HepG2 (cell line): ENCODE results near the gene ZBTB17. TPM values are rescaled to one million over a fixed set of nuclear protein-coding genes. Genes with fewer than 3 reads are reported as not detected.

ENCODE experiments used
- ATAC-seq: fragments of 200-7000 bp; cut with Tn5 transposase; 3 replicates; pipeline ENCODE4 v1.9.1; 2020; ENCODE audit warnings: mild to moderate bottlenecking, moderate library complexity
- BruUV-seq: library from RNA; stranded (reverse); fragments of 400-500 nt; replicated peaks from 2 replicates; lab custom pipeline; 2021; lab: Mats Ljungman, UMichigan
- CTCF ChIA-PET: fragments of 300-600 bp; formaldehyde crosslinking; extraction: SDS; loops from one replicate; lab custom pipeline; 2021; ENCODE audit warnings: low total read pairs, inconsistent platforms, low intra/inter-chr PET ratio; lab: Yijun Ruan, JAX
- POLR2A ChIA-PET: fragments of 350-600 bp; sonication (Branson Sonifier 250); formaldehyde crosslinking; loops from one replicate; lab custom pipeline; 2020; ENCODE audit warnings: antibody characterized with exemption, inconsistent platforms; lab: Yijun Ruan, JAX
- DNase-seq: peaks from one replicate; pipeline ENCODE4 v3.0.0-alpha.2; 2015; ENCODE audit warnings: low spot score
- FAIRE-seq: peaks from 3 replicates; lab custom pipeline; 2011; peaks lifted over from hg19 to GRCh38; lab: Jason Lieb, UNC
- H2AFZ ChIP-seq: one replicate; pipeline ENCODE4 v1.6.1; 2011; ENCODE audit warnings: low read length, inconsistent platforms
- H3K27ac ChIP-seq: fragments of 300-600 bp; 3 replicates; pipeline ENCODE4 v1.8.0; 2011; ENCODE audit warnings: mixed run types, mild to moderate bottlenecking, mixed read lengths, low read length, inconsistent platforms; ENCODE audit not compliant: insufficient read depth; ENCODE audit errors: extremely low read length
- H3K27me3 ChIP-seq, 2 experiments: fragments of 200-600 bp in 1 of 2; 2 replicates in 1 of 2; 3 replicates in 1 of 2; pipeline versions ENCODE4 v1.6.0 to v1.8.0; 2011; ENCODE audit warnings: low read length in 2 of 2, mild to moderate bottlenecking in 2 of 2, moderate library complexity in 2 of 2, inconsistent platforms in 1 of 2; ENCODE audit not compliant: insufficient read depth in 2 of 2, control insufficient read depth in 1 of 2
- H3K36me3 ChIP-seq, 2 experiments: fragments of 200-600 bp in 1 of 2; replicated peaks in 1 of 2; 2 replicates in 1 of 2; 3 replicates in 1 of 2; pipeline versions ENCODE4 v1.5.1 to v1.8.0; 2011; ENCODE audit warnings: low read length in 2 of 2, inconsistent platforms in 1 of 2; ENCODE audit not compliant: insufficient read depth in 2 of 2, control insufficient read depth in 1 of 2
- H3K4me1 ChIP-seq: 2 replicates; pipeline ENCODE4 v1.5.1; 2012; ENCODE audit warnings: low read length, inconsistent platforms; ENCODE audit not compliant: insufficient read depth
- H3K4me2 ChIP-seq: 2 replicates; pipeline ENCODE4 v1.6.0; 2011; ENCODE audit warnings: low read depth, low read length, inconsistent platforms
- H3K4me3 ChIP-seq, 3 experiments: fragments of 200-600 bp in 1 of 3; sonication (generic), shearing (Covaris generic) in 1 of 3; replicated peaks in 1 of 3; 2 replicates each; pipeline ENCODE4 v1.5.1; 2011 to 2016; ENCODE audit warnings: low read length in 3 of 3, inconsistent platforms in 2 of 3, low read depth in 2 of 3, mild to moderate bottlenecking in 2 of 3, control low read depth in 1 of 3, mixed read lengths in 1 of 3; ENCODE audit not compliant: insufficient read depth in 1 of 3
- H3K79me2 ChIP-seq: one replicate; pipeline ENCODE4 v1.6.1; 2011; ENCODE audit warnings: low read length, inconsistent platforms; ENCODE audit not compliant: insufficient read depth
- H3K9ac ChIP-seq: 2 replicates; pipeline ENCODE4 v1.6.0; 2011; ENCODE audit warnings: mild to moderate bottlenecking, low read depth, low read length, inconsistent platforms; ENCODE audit not compliant: insufficient read depth
- H3K9me3 ChIP-seq: 2 replicates; pipeline ENCODE4 v1.5.1; 2012; ENCODE audit warnings: mild to moderate bottlenecking, low read length
- H4K20me1 ChIP-seq: 2 replicates; pipeline ENCODE4 v1.6.0; 2011; ENCODE audit warnings: inconsistent platforms, mild to moderate bottlenecking, low read length, moderate library complexity; ENCODE audit not compliant: insufficient read depth
- ATAD3A ChIP-seq: sonication (generic); formaldehyde crosslinking; IDR thresholded peaks from 2 replicates; pipeline ENCODE4 v1.4.0; 2020; ENCODE audit warnings: missing genetic modification reagents
- CTCF ChIP-seq: sonication (generic); formaldehyde crosslinking; IDR thresholded peaks from 2 replicates; pipeline ENCODE4 v1.5.0; 2020; ENCODE audit warnings: mild to moderate bottlenecking, missing genetic modification reagents, moderate library complexity
- HNF1A ChIP-seq, 2 experiments: sonication (generic) in 1 of 2; formaldehyde crosslinking in 1 of 2; IDR thresholded peaks; 2 replicates each; pipeline versions ENCODE4 v1.4.0 to v1.6.1; 2016 to 2020; ENCODE audit warnings: borderline replicate concordance in 1 of 2, low read depth in 1 of 2, mild to moderate bottlenecking in 1 of 2, missing genetic modification reagents in 1 of 2
- RAD21 ChIP-seq: fragments of 450-650 bp; formaldehyde crosslinking; IDR thresholded peaks from 2 replicates; pipeline ENCODE4 v1.5.0; 2020; ENCODE audit warnings: mild to moderate bottlenecking
- SMC3 ChIP-seq: IDR thresholded peaks from 2 replicates; pipeline ENCODE4 v1.6.1; 2011; ENCODE audit warnings: low read length, improper control_type of control experiment
- STAG1 ChIP-seq: sonication (generic); formaldehyde crosslinking; IDR thresholded peaks from 2 replicates; pipeline ENCODE4 v1.4.0; 2020; ENCODE audit warnings: missing genetic modification reagents
- XRCC5 ChIP-seq: fragments of 200-400 bp; formaldehyde crosslinking; optimal IDR thresholded peaks from 2 replicates; pipeline ENCODE3; 2017; ENCODE audit warnings: mild to moderate bottlenecking, low read length
- ZNF546 ChIP-seq: sonication (generic); formaldehyde crosslinking; conservative IDR thresholded peaks from 2 replicates; pipeline ENCODE4 v1.8.1; 2023; ENCODE audit warnings: mild to moderate bottlenecking, missing genetic modification reagents
- ZNF564 ChIP-seq: sonication (generic); formaldehyde crosslinking; IDR thresholded peaks from 2 replicates; pipeline ENCODE4 v1.8.1; 2023; ENCODE audit warnings: mild to moderate bottlenecking, missing genetic modification reagents
- WGBS: methylation state at CpG from one replicate; pipeline ENCODE4 v1.1.6; 2017; ENCODE audit warnings: low lambda C conversion rate; 5-methylcytosine and 5-hydroxymethylcytosine counted together
- in situ Hi-C: cut with HindIII; loops from 2 replicates; pipeline ENCODE4 v1.10.0; 2017; ENCODE audit warnings: low pct_unique_long_range_greater_than_20kb; ENCODE audit not compliant: extremely low pct_ligation_motif_present
- intact Hi-C: fragments of 100-400 bp; cut with micrococcal nuclease; formaldehyde crosslinking; loops from one replicate; pipeline ENCODE4 v1.10.0; 2022; ENCODE audit not compliant: unreplicated experiment
- polyA plus RNA-seq, 8 experiments: library from polyadenylated mRNA; depleted of rRNA in 3 of 8; stranded (reverse) in 7 of 8; unstranded in 1 of 8; fragments of >200 nt; fragmentation: Illumina TruSeq in 4 of 8; extraction: Trizol in 4 of 8; gene quantifications; 2 replicates each; pipeline versions ENCODE4 v1.2.1 to v1.2.3, GENCODE V29; 2011 to 2016; ENCODE audit warnings: low read depth in 4 of 8, missing spikeins in 1 of 8, mixed read lengths in 1 of 8; ENCODE audit not compliant: insufficient read depth in 1 of 8
- total RNA-seq, 5 experiments: library from RNA; depleted of rRNA; stranded (reverse); fragments of >200 nt; fragmentation: Illumina TruSeq; extraction: Trizol; gene quantifications; 2 replicates each; pipeline ENCODE4 v1.2.3, GENCODE V29; 2016; ENCODE audit warnings: low read depth in 1 of 5

ZBTB17 gene
- total and polyA plus RNA-seq, 2 of the 13 experiments (the other 11 are each of a cell fraction or from before 2014, with no cell fraction given) = 16.7 to 17.0 TPM

- TF ChIP-seq HNF1A (IDR thresholded peaks at IDR 0.05; ENCODE audit: low read depth) = no peak
- no peak for TF ChIP-seq HNF1A (CRISPR knock-in tag; IDR thresholded peaks at IDR 0.05; ENCODE audit: borderline replicate concordance)
Measured at GRCh38 chr1:15958111-15958510, 17.8 kb downstream of the ZBTB17 start (continued).

- TF ChIP-seq STAG1 (CRISPR knock-in tag) (peak; percentile 32), ATAD3A (CRISPR knock-in tag) (no peak), SMC3 (peak; percentile 63; the same call in 1 of the 2 replicates), RAD21 (CRISPR knock-in tag) (peak; percentile 25; the same call in 1 of the 2 replicates), CTCF (CRISPR knock-in tag) (peak; percentile 31), ZNF546 (no peak), ZNF564 (CRISPR knock-in tag) (no peak), XRCC5 (peak; percentile 32)
- no TSS peak for BruUV-seq
- peak; percentile 84 for ATAC-seq
- no peak overlapping the region for H2AFZ ChIP-seq
- no peak overlapping the region for H3K9ac ChIP-seq
- intact Hi-C loops (loop anchor here (2.0 kb wide), 1 partner anchor 37 kb away; no protein-coding TSS in a partner anchor), in situ Hi-C loops (no loop called here)
- H3K4me1 ChIP-seq = no peaks in the 10 kb centered on the region
- CTCF ChIA-PET = interaction anchor here (1.5 kb wide), 1 partner anchor 37 kb away, joined by 5 read pairs; no protein-coding TSS in a partner anchor
- H3K4me3 ChIP-seq = no peak overlapping the region
- peaks cover 2 to 5% of the 10 kb centered on the region in 2 experiments; a peak in 2 of 5 replicates for H3K36me3 ChIP-seq
- POLR2A ChIA-PET = no interaction called here
- H3K27ac ChIP-seq = no peak overlapping the region
- H3K79me2 ChIP-seq = peaks cover 9% of the 10 kb centered on the region
- H3K27me3 ChIP-seq = no peaks in the 10 kb centered on the region
- WGBS = 89% methylated on average over 15 of the region's 15 CpGs
- H3K4me2 ChIP-seq = no peak overlapping the region
- no peak for DNase-seq
- H3K9me3 ChIP-seq = no peaks in the 10 kb centered on the region
- peak; percentile 15 for FAIRE-seq
- peaks cover 5% of the 10 kb centered on the region; the same call in 1 of the 2 replicates for H4K20me1 ChIP-seq
Measured at GRCh38 chr1:15957221-15958095, 18.4 kb downstream of the ZBTB17 start.
